Ecto neural progenitor cell (in vitro differentiated cells): ENCODE results near the gene RHBDD3.
A peak's percentile ranks its signal among the peaks of the same experiment; 100 is the strongest.
"Not testable (repeated sequence)": the region's sequence is repeated elsewhere in the genome, so short reads cannot be mapped to it uniquely, and the experiment has no call there.

Experiments
- DNase-seq: peaks from one replicate; pipeline ENCODE4 v3.0.0-alpha.2; 2018; ENCODE audit warnings: low spot score

The RHBDD3 gene

DNA sequence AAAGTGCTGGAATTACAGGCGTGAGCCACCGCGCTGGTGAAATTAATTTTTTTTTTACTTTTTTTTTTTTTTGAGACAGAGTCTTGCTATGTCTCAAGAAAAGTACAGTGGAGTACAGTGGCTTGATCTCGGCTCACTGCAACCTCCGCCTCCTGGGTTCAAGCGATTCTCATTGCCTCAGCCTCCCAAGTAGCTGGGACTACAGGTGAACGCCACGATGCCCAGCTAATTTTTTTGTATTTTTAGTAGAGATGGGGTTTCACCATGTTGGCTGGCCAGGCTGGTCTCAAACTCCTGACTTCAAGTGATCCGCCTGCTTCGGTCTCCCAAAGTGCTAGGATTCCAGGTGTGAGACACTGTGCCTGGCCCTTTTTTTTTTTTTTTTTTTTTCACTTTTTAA, 19.9 kb downstream of the RHBDD3 start:
- not testable (repeated sequence) for DNase-seq

DNA sequence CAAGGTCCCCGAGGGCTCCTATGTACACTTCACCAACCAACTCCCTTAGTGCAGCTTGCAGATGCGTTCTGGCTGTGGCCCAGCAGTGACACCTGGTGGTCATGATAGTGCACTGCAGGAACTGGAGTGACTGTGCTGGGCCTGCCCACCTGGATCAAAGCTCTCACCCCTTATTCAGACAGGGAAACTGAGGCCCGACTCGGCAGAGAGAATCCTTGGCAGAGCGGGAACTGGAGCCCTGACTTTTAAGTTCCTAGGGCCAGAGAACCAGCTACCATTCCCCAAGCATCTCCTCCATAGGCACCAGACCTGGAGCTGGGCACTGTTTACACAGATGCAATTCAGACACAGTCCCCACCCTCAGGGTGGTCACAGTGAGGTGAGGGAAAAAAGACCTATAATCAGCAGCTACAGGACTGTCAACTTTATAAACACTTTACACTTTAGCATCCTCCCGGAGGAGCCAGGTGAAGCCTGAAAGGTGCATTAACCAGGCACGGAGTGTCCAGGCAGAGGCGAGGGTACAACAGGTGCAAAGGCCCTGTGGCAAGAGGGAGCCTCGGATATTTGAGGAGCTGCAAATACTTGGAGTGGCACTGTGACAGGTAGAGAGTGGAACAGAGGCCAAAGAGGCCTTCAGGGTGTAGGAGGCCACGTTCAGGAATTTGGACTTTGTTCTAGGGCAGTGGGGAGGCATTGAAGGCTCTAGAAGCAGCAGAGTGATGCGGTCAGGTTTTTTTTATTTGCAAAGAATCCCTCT, 22.0 kb downstream of the RHBDD3 start:
- peak; percentile 83 for DNase-seq

DNA sequence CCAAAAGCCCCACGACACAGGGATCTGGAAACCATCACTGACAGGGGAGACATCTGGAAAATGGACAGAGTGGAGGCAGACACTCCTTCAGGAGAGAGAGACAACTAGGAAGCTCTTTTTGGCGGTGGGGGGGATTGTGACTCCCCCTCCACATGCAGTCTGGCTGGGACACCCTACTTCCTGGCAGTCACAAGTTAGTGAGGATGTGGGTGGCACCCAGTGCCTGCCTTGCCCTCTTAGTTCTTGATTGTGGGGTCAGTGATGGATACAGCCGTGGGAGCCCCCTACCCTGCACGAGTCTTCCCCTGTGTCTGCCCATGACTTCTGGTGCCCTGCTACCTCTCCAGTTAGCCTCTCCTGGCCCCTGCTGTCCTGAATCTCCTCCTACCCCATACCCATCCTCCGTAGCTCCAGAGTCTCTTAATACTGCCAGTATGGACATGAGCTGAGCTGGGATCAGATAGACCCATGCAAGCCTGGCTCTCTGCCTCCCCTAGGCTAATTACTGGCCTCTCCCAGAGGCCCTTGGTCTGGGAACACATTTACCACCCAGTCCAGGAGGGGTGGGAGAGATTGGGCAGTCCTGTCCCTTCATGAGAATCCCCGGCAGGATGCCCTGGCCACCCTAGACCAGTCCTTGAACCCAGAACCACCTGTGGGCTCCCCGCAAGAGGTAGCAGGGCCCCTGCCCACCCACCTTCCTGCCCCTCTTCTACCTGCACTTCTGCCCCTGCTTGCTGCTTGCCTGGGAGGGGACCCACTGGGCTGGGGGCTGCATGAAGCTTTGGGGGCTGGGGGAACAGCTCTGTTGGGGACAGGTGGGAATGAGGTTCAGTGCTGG, 22.8 kb downstream of the RHBDD3 start:
- DNase-seq = no peak

DNA sequence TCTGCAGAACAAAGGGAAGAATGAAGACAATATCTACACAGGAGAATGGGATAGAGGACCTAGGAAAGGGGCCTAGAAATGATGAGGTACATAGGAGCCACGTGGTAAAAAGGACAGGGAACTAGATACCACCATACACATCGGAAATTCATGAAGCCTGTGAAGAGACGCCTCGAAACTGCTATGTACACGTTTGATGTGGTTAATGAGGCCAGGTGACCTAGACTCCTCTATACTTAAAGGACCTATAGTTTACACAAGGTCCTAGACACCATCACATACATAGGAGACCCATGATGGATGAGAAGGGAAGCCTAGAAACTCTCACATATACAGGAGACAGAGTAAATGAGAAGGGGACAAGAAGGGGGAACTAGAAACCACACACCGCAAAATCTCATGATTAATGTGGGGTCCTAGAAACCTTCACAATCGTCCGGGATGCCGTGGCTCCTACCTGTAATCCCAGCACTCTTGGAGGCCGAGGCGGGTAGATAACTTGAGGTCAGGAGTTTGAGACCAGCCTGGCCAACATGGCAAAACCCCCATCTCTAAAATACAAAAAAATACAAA, 23.8 kb downstream of the RHBDD3 start:
- no peak for DNase-seq

DNA sequence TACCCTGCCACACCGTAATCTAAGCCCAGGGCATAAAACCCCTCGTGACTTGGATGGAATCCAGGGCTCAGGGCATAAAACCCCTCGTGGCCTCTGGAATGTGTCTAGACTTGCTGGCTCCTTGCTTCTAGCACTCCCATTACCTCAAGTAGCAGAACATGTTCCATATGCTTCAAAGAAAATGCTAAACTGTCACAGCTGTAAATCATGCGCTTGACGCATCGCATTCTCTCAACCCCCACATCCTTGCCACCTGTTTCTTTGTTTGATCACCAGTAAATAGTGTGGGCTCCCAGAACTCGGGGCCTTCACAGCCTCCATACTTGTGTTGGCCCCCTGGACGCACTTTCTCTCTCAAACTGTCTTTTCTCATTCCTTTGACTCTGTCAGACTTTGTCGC, 27.3 kb downstream of the RHBDD3 start:
- not testable (repeated sequence) for DNase-seq

DNA sequence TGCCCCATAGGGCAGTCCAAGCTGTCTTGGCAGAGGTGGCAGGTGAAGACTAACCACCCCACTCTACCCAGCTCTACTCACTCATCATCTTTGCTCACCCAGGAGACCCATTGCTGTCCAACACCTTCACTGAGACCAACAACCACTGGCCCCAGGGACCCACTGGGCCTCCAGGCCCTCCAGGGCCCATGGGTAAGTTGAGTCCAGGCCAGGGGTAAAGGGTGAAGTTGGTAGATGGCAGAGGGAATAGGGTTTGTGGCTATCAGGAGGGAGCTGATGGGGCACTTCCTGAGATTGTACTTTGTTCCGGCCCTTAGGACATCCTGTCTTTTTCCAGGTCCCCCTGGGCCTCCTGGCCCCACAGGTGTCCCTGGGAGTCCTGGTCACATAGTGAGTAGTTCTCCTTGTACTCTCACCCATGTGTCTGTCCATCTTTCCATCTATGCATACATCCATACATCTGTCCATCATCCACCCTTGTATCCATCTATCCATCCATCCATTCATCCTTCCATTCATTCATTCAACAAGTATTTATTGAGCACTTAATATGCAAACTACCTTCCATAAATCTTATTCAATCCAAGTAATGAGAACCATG, 34.4 kb downstream of the RHBDD3 start:
- no peak for DNase-seq

DNA sequence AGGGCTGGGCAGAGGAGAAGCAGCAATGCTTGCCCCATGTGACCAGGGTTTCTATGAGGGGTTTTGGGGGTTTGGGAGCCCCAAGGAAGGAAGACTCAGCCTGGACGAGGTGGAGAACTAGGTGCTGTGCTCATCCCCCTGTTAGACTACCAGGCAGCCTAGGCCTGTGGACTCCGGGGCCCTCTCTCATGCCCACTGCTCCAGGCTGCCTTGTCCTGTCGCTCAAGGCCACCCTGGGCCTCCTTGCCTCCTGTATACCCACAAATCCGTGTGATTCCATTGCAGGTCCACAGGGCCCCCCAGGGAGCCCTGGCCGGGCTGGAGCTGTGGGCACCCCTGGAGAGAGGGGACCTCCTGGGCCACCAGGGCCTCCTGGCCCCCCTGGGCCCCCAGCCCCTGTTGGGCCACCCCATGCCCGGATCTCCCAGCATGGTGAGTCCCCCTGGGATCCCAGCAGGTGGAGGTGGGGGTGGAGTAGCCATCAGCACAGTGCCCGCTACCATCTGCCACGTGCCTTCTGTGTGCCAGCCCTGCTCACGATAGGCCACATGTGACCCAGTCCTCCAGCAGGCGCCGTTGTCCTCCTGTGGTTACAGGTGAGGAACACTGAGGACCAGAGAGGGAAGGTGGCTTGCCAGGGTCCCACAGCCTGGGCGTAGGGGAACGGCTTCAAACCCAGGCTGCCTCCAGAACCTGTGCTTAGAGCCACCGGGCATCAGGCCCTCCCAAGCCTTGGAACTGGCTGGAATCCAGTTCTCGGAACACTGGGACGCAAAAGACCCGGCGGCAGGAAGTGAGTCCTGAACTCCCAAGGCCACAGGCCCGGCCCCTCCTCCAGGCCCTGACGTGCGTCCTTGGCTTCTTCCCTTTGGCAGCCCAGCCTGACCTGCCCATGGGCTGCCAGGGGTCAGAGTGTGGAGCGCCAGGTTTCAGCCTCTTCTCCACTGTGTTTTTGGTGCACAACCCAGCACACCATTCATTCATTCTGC, 35.5 kb downstream of the RHBDD3 start:
- DNase-seq = no peak

DNA sequence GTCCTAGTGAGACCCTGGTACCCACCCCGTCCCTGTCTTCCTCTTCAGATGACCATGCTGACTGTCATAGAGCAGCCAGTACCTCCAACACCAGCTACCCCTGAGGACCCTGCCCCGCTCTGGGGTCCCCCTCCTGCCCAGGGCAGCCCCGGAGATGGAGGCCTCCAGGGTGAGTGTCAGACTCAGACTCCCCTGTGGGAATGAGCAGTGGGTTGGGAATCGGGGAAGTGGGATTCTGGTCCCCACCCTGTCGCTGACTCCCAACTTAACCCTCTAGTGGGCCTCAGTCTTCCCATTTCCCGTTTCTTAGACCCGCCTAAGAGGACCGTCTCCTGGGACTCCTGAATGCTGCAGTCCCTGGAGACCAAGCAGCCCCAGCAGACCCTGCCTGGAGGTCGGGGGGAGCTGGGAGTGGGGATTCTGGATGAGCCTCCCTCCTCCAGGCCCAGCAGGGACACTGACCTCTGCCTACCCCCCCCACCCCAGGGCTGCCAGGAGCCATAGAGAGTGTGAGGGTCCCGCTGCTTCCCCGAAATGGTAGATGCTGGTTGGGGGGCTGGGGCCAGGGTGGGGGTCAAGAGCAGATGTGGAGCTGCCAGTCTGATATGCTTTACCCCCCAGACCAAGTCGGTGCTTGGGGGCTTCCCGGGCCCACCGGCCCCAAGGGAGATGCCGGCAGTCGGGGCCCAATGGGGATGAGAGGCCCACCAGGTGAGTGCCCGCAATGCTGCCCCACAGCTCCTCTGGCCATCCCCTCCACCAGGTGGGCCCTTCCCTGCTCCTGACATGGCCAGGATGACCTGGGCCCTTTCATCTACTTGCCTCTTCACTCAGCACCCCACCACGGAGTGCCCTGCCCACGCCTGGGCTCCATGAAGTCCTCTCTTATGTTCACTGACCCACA, 36.6 kb downstream of the RHBDD3 start:
- DNase-seq = no peak

DNA sequence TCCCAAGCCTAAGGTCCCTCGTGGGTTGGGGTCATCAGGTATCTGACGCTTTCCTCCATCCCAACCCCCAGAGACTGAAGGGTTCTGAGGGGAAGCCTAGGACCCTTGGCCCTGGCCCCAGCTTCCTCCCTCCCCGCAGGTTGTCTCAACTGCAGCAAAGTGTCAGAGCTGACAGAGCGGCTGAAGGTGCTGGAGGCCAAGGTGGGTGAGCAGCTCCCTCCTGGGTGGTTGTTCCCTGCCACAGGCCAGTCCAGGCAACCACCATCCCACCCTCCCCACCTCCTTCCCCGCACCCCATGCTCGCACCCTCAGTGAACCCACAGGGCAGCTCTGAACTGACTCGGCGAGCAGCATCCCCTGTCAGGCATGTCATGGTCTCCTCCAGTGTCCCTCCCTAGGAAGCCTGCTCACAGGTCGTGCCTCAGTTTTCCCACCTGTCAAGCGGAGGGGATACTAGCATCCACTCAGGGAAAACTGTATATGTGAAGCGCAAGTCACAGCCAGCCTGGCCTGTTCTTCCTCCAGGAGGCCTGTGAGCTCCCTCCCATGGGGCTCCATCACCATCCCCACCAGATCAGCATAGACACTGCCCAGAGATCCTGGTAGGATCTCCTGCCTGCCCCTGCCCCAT, 41.3 kb downstream of the RHBDD3 start:
- no peak for DNase-seq

DNA sequence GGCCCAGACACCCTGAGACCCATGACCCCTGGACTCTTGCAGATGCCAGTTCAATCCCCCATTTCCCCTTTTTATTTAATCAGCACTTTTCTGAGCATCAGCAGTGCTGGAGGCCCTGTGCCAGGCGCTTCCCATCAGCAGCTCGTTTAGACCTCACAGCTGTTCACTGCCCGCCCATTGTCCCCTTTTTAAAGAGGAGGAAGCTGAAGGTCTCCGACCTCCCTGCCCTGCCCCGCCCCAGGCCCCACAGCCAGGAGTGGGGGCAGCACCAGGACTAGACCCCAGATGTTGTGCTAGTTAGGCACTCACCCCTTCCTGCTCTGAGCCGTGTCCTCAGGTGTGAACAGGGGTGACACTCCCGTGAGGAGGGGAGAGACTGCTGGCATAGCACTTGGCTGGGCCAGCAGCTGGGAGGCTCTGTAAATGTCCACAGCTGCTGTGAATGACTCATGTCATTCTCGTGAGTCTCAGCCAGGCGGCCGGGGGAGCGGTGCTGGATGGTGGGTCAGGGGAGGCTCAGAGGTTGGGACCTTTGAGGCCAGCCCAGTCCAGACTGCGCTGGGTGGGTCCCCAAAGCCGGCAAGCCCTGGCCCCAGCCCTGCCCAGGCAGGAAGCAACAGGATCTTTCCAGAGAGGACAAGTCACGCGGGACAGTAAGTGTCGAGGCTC, 42.2 kb downstream of the RHBDD3 start:
- DNase-seq = no peak

DNA sequence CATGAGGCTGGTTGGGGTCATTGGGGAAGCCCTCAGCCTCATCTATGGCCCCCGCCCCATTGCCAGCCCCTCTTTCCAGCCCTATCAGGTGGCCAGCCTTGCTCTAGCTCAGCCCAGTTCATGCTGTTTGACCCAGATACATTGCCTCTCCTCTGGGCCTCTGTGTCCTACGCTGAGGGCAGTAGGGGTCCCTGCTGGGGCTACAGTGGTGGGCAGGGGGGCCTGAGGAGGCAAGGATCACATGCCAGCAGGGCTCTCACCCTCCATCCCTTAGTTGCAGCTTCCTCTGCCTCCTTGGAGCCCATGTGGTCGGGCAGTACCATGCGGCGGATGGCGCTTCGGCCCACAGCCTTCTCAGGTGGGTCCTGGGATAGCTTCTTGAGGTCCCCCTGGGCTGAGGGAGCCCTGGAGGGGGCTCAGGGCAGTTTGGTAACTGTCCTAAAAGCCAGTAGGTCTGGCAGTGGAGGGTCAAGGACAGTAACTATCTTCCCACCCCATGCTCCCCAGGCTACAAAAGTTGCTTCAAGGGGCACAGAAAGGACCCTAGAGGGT, 42.8 kb downstream of the RHBDD3 start:
- DNase-seq = no peak

DNA sequence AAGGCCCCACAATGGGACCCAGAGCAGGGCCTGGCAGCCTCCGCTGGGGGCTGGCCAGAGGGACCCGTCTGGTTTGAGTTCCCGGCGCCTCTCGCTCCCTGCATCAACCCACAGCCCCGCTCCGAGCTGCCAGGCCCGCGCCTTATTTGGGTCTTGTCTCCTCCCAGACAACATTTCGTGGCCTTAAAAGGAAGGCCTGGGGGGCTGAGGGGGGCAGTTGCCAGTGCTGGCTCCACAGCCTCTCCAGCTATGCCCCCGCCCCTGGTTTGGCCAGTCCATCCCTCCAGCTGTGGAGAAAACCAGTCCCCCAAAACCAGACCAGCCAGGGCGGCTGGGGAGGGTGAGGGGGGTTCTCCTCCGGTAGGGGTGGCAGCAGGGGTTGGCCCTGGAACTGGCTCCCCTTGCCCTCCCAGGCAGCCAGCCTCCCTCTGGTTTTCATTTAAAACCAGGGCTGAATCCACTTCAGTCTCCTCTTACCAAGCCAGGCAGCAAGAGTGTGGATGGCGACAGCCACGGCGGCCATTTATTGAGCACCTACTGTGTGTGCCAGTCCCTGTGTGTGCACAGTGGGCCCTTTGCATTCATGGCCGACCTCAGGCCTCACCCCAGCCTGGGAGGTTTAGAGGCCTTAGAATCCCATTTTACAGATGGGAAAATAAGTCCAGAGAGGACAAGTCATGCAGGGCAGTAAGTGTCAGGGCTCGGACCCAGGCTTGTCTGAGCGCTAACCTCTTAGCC, 43.5 kb downstream of the RHBDD3 start:
- no peak for DNase-seq

DNA sequence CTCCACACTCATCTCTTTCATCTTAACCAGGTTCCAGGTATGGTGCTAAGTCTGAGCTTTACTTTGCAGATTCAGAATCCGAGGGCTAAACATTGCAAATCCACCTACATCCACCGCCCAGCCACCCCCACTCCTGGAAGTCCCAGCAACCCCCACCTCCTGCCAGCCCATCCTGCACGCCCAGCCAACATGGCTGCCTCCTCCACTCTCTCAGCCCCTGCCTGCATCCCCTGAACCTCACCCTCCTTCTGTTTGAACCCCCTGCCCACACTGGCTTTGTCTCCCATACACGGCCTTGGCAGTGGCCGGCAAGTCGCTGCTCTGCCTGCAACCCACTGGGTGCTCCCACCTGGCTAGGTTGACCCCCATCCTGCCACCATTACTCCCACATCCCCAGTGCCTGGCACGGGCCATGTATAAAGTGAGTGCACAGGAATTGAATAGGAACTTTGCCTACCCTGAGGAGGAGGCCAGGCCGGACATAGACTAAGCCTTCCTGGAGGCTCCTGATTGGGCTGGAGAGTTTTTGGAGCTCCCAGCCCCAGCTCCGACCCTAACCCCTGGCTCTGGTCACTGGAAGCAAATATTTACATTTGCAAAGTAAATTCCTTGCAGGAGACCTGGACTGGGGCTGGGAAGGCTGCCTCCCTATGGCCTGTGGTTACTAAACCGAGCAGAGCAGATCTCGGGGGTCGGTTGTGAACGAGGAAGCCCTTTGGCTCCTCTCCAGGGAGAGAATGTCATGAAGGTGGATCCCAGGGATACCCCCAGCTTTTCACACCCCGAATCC, 47.7 kb downstream of the RHBDD3 start:
- DNase-seq = no peak

DNA sequence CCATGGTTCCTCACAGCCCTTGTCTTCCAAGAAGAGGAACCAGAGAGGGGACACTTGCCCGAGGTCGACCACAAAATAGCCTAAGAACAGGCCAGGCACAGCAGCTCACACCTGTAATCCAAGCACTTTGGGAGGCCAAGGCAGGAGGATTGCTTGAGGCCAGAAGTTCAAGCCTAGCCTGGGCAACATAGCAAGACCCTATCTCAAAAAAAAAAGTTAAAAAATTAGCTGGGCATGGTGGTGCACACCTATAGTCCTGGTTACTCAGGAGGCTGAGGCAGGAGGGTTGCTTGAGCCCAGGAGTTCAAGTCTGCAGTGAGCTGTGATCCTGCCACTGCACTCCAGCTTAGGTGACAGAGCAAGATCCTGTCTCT, 48.4 kb downstream of the RHBDD3 start:
- DNase-seq = not testable (repeated sequence)

DNA sequence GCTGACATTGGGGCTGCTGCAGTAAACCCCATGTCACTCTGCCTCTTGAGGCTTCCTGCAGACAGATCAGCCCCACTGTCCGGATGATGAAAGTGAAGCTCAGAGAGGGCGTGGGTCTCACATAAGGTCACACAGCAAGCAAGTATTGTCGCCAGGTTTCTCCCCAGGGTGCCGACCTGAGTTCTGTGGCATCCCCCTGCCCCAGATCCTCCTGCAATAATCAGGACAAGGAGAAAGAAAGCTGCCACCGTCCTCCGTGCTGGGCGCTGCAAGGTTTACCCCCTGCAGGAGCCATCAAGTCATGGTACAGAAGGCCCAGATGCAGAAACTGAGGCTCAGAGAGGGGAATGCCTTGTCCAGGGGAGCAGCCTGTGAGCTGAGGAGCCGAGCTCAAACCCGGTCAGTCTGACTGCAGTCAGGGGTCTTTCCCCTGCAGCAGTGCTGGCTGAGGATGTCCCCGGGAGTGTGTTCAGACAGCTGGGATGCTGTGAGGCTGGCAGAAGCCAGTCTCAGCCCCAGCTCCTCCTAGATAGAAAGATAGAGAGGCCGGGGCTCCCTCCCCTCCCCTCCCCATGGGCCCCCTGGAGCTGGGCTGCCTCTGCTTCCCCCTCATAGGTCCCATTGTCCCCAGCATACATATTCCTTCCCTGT, 48.9 kb downstream of the RHBDD3 start:
- DNase-seq = no peak

DNA sequence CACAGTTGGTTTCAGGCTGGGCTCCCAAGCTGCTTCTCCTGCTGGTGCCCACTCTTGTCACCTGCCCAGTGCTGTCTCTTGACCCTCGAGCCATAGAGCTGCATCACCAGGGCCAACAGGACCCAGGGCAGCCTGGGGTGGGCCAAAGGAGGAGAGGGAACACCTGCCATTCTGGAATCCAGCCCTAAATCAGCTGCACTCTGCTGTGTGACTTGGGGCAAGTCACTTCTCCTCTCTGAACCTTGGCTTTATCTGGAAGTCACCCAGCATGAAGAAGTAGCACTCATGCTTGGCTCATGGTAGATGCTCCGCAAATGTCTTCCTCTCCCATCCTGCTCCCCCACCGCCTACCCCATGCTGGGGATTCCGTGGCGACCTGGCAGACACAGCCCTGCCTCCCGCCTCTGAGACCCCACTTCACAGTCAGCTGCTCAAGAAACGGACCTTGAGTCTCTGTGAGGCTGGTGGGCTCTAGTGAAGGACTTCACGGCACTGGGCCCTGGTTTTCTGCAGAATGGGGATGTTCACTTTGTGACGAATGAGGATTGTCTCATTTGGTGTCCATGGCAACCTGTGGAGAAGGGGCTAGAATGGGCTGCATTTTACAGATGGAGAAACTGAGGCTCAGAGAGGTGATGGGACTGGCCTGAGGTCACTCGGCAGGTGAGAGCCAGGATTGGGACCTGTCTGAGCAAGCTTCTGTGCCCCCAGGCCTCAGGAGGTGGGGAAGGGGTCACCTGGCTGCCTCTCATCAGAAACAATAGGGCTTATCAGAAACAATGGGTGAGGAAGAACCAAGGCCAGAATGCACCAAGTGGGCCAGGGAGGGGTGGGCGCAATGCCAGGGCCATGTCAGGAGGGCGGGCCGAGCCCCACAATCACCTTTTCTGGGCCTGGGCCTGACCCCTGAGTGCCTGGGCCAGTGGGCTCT, 49.7 kb downstream of the RHBDD3 start:
- no peak for DNase-seq
